Measurements from ENCODE around the gene TLCD3A. TPM values are rescaled to one million over a fixed set of nuclear protein-coding genes. Genes with fewer than 3 reads are reported as not detected.

TLCD3A gene
- total and polyA plus RNA-seq, 2 experiments from 2014 or later = 16.4 to 27.0 TPM

- Histone ChIP-seq H3K27me3 (no peaks in the 10 kb centered on the region), H3K4me1 (ENCODE audit: low read depth) (peaks cover 5% of the 10 kb centered on the region), H3K27ac (no peak overlapping the region), H3K36me3 (no peaks in the 10 kb centered on the region), H3K9me3 (ENCODE audit: low read depth) (no peaks in the 10 kb centered on the region), H3K4me3 (no peak overlapping the region)
- DNase-seq (ENCODE audit: low read depth in 1 of 2, low spot score in 1 of 2) = no peak
- TF ChIP-seq, protein P1, sequence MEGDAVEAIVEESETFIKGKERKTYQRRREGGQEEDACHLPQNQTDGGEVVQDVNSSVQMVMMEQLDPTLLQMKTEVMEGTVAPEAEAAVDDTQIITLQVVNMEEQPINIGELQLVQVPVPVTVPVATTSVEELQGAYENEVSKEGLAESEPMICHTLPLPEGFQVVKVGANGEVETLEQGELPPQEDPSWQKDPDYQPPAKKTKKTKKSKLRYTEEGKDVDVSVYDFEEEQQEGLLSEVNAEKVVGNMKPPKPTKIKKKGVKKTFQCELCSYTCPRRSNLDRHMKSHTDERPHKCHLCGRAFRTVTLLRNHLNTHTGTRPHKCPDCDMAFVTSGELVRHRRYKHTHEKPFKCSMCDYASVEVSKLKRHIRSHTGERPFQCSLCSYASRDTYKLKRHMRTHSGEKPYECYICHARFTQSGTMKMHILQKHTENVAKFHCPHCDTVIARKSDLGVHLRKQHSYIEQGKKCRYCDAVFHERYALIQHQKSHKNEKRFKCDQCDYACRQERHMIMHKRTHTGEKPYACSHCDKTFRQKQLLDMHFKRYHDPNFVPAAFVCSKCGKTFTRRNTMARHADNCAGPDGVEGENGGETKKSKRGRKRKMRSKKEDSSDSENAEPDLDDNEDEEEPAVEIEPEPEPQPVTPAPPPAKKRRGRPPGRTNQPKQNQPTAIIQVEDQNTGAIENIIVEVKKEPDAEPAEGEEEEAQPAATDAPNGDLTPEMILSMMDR (IDR thresholded peaks at IDR 0.05; ENCODE audit: low read depth, low read length) = no peak
Measured at GRCh38 chr17:720706-721539, 11.5 kb upstream of the TLCD3A start.

GRCh38 chr17:721540-721937, 10.9 kb upstream of the TLCD3A start:
- no peaks in the 10 kb centered on the region for H3K9me3 ChIP-seq (ENCODE audit: low read depth)
- no peaks in the 10 kb centered on the region for H3K36me3 ChIP-seq
- no peaks in the 10 kb centered on the region for H3K4me1 ChIP-seq (ENCODE audit: low read depth)
- H3K27me3 ChIP-seq = no peaks in the 10 kb centered on the region
- TF ChIP-seq, protein P1 (IDR thresholded peaks at IDR 0.05; ENCODE audit: low read depth, low read length) = no peak
- H3K4me3 ChIP-seq = no peak overlapping the region
- no peak overlapping the region for H3K27ac ChIP-seq
- DNase-seq (ENCODE audit: low read depth in 1 of 2, low spot score in 1 of 2) = no peak

GRCh38 chr17:725084-725483, 7.3 kb upstream of the TLCD3A start:
- no peak overlapping the region for H3K4me3 ChIP-seq
- no peak for DNase-seq (ENCODE audit: low read depth in 1 of 2, low spot score in 1 of 2)
- no peak overlapping the region for H3K27ac ChIP-seq
- no peaks in the 10 kb centered on the region for H3K9me3 ChIP-seq (ENCODE audit: low read depth)
- H3K27me3 ChIP-seq = no peaks in the 10 kb centered on the region
- no peaks in the 10 kb centered on the region for H3K4me1 ChIP-seq (ENCODE audit: low read depth)
- H3K36me3 ChIP-seq = no peaks in the 10 kb centered on the region
- TF ChIP-seq, protein P1 (IDR thresholded peaks at IDR 0.05; ENCODE audit: low read depth, low read length) = no peak

DNA sequence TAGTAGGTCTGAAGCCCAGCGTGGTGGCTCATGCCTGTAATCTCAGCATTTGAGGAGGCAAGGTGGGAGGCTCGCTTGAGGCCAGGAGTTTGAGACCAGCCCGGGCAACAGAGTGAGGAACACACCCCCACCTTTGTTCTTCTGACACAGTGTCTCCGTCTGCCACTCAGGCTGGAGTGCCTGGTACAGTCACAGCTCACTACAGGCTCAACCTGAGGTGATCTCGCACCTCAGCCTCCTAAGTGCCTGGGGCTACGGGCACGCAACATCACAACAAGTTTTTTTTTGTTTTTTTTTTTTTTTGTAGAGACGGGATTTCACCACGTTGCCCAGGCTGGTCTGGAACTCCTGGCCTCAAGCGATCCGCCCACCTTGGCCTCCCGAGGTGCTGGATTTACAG, 6.7 kb upstream of the TLCD3A start:
- Histone ChIP-seq H3K27me3 (no peaks in the 10 kb centered on the region), H3K4me3 (no peak overlapping the region), H3K9me3 (ENCODE audit: low read depth) (no peaks in the 10 kb centered on the region), H3K27ac (no peak overlapping the region), H3K4me1 (ENCODE audit: low read depth) (no peaks in the 10 kb centered on the region), H3K36me3 (no peaks in the 10 kb centered on the region)
- TF ChIP-seq, protein P1 (IDR thresholded peaks at IDR 0.05; ENCODE audit: low read depth, low read length) = no peak
- DNase-seq (ENCODE audit: low read depth in 1 of 2, low spot score in 1 of 2) = no peak

DNA sequence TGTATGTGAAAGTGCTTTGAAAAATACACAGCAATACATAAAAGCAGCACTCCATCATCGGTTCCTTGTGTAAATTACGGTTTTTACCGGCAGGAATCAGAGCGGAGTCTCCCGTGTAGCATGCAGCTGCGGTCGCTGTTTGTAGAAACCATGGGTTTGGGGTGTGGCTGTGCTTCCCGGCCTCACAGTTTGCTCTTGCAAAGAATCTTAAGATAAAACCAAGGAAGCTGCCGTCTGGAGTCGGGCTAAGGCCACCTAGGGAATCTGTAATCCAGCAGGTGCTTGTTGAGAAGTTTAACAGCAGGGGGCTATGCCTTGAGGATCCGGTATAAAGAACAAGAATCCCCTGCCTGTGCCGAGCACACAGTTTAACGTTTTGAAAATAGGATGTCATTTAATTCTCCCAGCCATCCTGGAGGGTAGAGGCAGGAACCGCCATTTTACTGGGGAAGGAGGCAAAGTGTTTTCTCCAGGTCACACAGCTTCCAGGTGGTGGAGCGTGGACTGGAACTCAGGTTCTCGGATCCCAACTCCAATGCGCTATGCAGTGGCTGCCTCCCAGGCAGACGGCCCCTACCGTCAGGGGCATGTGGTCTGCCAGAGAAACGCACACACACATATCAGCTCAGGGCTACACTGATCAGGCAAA, 6.0 kb upstream of the TLCD3A start:
- H3K4me3 ChIP-seq = no peak overlapping the region
- no peaks in the 10 kb centered on the region for H3K36me3 ChIP-seq
- H3K4me1 ChIP-seq (ENCODE audit: low read depth) = no peaks in the 10 kb centered on the region
- no peak overlapping the region for H3K27ac ChIP-seq
- no peak for DNase-seq (ENCODE audit: low read depth in 1 of 2, low spot score in 1 of 2)
- no peaks in the 10 kb centered on the region for H3K9me3 ChIP-seq (ENCODE audit: low read depth)
- TF ChIP-seq, protein P1 (IDR thresholded peaks at IDR 0.05; ENCODE audit: low read depth, low read length) = no peak
- no peaks in the 10 kb centered on the region for H3K27me3 ChIP-seq

Data from cardiac muscle cell (in vitro differentiated cells and primary cell).